Measurements from ENCODE around the gene USP19.

DNA sequence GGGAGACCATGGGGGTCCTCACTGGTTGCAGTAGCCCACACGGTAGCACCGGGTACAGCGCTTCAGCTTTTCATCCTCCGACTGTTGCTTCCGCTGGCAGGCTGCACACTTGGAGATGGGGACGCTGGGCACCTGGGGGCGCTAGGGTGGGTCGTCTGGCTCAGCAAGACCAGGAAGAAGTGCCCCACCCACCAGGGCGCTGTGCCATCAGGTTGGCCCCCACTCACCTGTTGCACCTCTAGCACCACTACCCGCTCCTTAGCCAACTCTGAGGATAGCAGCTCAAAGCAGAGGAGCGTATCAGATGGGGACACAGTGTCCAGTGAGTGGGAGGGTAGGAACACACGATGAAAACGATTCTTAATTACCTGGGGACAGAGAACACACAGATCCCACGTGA lies 8.4 kb downstream of the USP19 start:
- TF ChIP-seq, protein P1, sequence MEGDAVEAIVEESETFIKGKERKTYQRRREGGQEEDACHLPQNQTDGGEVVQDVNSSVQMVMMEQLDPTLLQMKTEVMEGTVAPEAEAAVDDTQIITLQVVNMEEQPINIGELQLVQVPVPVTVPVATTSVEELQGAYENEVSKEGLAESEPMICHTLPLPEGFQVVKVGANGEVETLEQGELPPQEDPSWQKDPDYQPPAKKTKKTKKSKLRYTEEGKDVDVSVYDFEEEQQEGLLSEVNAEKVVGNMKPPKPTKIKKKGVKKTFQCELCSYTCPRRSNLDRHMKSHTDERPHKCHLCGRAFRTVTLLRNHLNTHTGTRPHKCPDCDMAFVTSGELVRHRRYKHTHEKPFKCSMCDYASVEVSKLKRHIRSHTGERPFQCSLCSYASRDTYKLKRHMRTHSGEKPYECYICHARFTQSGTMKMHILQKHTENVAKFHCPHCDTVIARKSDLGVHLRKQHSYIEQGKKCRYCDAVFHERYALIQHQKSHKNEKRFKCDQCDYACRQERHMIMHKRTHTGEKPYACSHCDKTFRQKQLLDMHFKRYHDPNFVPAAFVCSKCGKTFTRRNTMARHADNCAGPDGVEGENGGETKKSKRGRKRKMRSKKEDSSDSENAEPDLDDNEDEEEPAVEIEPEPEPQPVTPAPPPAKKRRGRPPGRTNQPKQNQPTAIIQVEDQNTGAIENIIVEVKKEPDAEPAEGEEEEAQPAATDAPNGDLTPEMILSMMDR (IDR thresholded peaks at IDR 0.05), result no peak
- TF ChIP-seq POLR2A (IDR thresholded peaks at IDR 0.05), result no peak

Data from lower leg skin (tissue), 3 donors.